Subcutaneous abdominal adipose tissue (tissue), 5 donors: ENCODE data around the gene GMEB2.

Experiments
- H3K27ac ChIP-seq: one replicate; pipeline ENCODE4 v1.7.0; 2013; ENCODE audit warnings: low read depth, mild to moderate bottlenecking, inconsistent platforms, low read length, moderate library complexity
- H3K27me3 ChIP-seq, 5 donors: one replicate each; pipeline ENCODE4 v1.7.0; 2013; ENCODE audit warnings: low read length in 5 of 5, inconsistent platforms in 1 of 5; ENCODE audit not compliant: control insufficient read depth in 5 of 5, insufficient read depth in 4 of 5
- H3K36me3 ChIP-seq, 5 donors: one replicate each; pipeline ENCODE4 v1.7.0; 2013; ENCODE audit warnings: low read length in 5 of 5; ENCODE audit not compliant: control insufficient read depth in 5 of 5, insufficient read depth in 5 of 5
- H3K4me1 ChIP-seq, 5 donors: one replicate each; pipeline ENCODE4 v1.7.0; 2013; ENCODE audit warnings: low read length in 5 of 5, mild to moderate bottlenecking in 3 of 5, moderate library complexity in 1 of 5; ENCODE audit not compliant: control insufficient read depth in 5 of 5, insufficient read depth in 5 of 5
- H3K4me3 ChIP-seq, 5 donors: one replicate each; pipeline ENCODE4 v1.7.0; 2013; ENCODE audit warnings: low read length in 5 of 5, low read depth in 1 of 5
- H3K9ac ChIP-seq, 5 donors: one replicate each; pipeline ENCODE4 v1.7.0; 2013; ENCODE audit warnings: low read length in 5 of 5, mild to moderate bottlenecking in 4 of 5, moderate library complexity in 3 of 5
- H3K9me3 ChIP-seq, 5 donors: one replicate each; pipeline ENCODE4 v1.7.0; 2013; ENCODE audit warnings: low read length in 5 of 5; ENCODE audit not compliant: control insufficient read depth in 5 of 5
- donor health status: healthy.
- donor health status: healthy.
- donor health status: healthy.
- donor health status: healthy.
- donor health status: healthy.

Gene GMEB2

GRCh38 chr20:63591147-63591533 is 35.8 kb downstream of the GMEB2 start:
- no peak overlapping the region for H3K4me3 ChIP-seq
- no peak overlapping the region for H3K27ac ChIP-seq
- no peaks in the 10 kb centered on the region for H3K27me3 ChIP-seq
- H3K4me1 ChIP-seq, result peaks cover 0 to 21% (median 4%) of the 10 kb centered on the region in 5 donors
- H3K9me3 ChIP-seq, result no peaks in the 10 kb centered on the region
- no peak overlapping the region for H3K9ac ChIP-seq
- peaks cover 0 to 70% (median 58%) of the 10 kb centered on the region in 5 donors for H3K36me3 ChIP-seq

- Histone ChIP-seq H3K36me3 (peaks cover 0 to 63% (median 52%) of the 10 kb centered on the region in 5 donors), H3K9me3 (no peaks in the 10 kb centered on the region), H3K4me3 (no peak overlapping the region), H3K27ac (no peak overlapping the region), H3K27me3 (no peaks in the 10 kb centered on the region), H3K4me1 (peaks cover 0 to 21% (median 4%) of the 10 kb centered on the region in 5 donors), H3K9ac (no peak overlapping the region)
These were observed 36.4 kb downstream of the GMEB2 start for GRCh38 chr20:63590218-63591146.

- Histone ChIP-seq H3K4me1 (peaks cover 0 to 20% (median 4%) of the 10 kb centered on the region in 5 donors), H3K27ac (no peak overlapping the region), H3K36me3 (peaks cover 0 to 57% (median 48%) of the 10 kb centered on the region in 5 donors)
These were observed 37.4 kb downstream of the GMEB2 start for GRCh38 chr20:63589261-63590217.

GRCh38 chr20:63588641-63589041 is 38.3 kb downstream of the GMEB2 start:
- H3K27me3 ChIP-seq, result no peaks in the 10 kb centered on the region
- no peak overlapping the region for H3K4me3 ChIP-seq
- H3K27ac ChIP-seq, result no peak overlapping the region
- peaks cover 0 to 16% (median 4%) of the 10 kb centered on the region in 5 donors for H3K4me1 ChIP-seq
- no peak overlapping the region for H3K9ac ChIP-seq
- no peaks in the 10 kb centered on the region for H3K9me3 ChIP-seq
- peaks cover 0 to 57% (median 42%) of the 10 kb centered on the region in 5 donors for H3K36me3 ChIP-seq

More at GRCh38 chr20:63589261-63590217, 37.4 kb downstream of the GMEB2 start:
- Histone ChIP-seq H3K27me3 (no peaks in the 10 kb centered on the region), H3K9me3 (no peaks in the 10 kb centered on the region), H3K9ac (no peak overlapping the region), H3K4me3 (no peak overlapping the region)

GRCh38 chr20:63587776-63588591 is 38.9 kb downstream of the GMEB2 start:
- Histone ChIP-seq H3K4me3 (no peak overlapping the region), H3K27me3 (no peaks in the 10 kb centered on the region), H3K9me3 (no peaks in the 10 kb centered on the region), H3K4me1 (peaks cover 0 to 16% (median 4%) of the 10 kb centered on the region in 5 donors), H3K27ac (no peak overlapping the region), H3K9ac (no peak overlapping the region), H3K36me3 (peaks cover 0 to 51% (median 38%) of the 10 kb centered on the region in 5 donors)

GRCh38 chr20:63587256-63587655 is 39.6 kb downstream of the GMEB2 start:
- Histone ChIP-seq H3K4me3 (no peak overlapping the region), H3K27ac (no peak overlapping the region), H3K27me3 (no peaks in the 10 kb centered on the region), H3K9ac (no peak overlapping the region), H3K36me3 (peaks cover 0 to 44% (median 31%) of the 10 kb centered on the region in 5 donors), H3K9me3 (no peaks in the 10 kb centered on the region), H3K4me1 (peaks cover 0 to 16% (median 4%) of the 10 kb centered on the region in 5 donors)

- Histone ChIP-seq H3K27me3 (no peaks in the 10 kb centered on the region), H3K36me3 (peaks cover 0 to 40% (median 26%) of the 10 kb centered on the region in 5 donors), H3K4me3 (no peak overlapping the region), H3K27ac (no peak overlapping the region), H3K9me3 (no peaks in the 10 kb centered on the region), H3K4me1 (peaks cover 0 to 16% (median 4%) of the 10 kb centered on the region in 5 donors), H3K9ac (no peak overlapping the region)
These were observed 40.1 kb downstream of the GMEB2 start for GRCh38 chr20:63586797-63587196.

GRCh38 chr20:63585616-63586565 is 41.0 kb downstream of the GMEB2 start:
- no peaks in the 10 kb centered on the region for H3K27me3 ChIP-seq
- H3K4me1 ChIP-seq, result peaks cover 0 to 16% (median 4%) of the 10 kb centered on the region in 5 donors
- no peak overlapping the region for H3K9ac ChIP-seq
- H3K36me3 ChIP-seq, result peaks cover 0 to 30% (median 18%) of the 10 kb centered on the region in 5 donors
- no peak overlapping the region for H3K27ac ChIP-seq
- H3K4me3 ChIP-seq, result no peak overlapping the region
- no peaks in the 10 kb centered on the region for H3K9me3 ChIP-seq
